WERI-Rb-1 (cell line): ENCODE results near the gene RGS3.

Source experiments
- DNase-seq: peaks from one replicate; pipeline ENCODE4 v3.0.0-alpha.2; 2020
- H3K27ac ChIP-seq: fragments of 250-450 bp; sonication (Bioruptor Pico); 2 replicates; pipeline ENCODE4 v1.5.1; 2020; ENCODE audit warnings: mild to moderate bottlenecking, moderate library complexity
- H3K27me3 ChIP-seq: fragments of 250-450 bp; sonication (Bioruptor Pico); 2 replicates; pipeline ENCODE4 v1.5.1; 2021; ENCODE audit warnings: mild to moderate bottlenecking, low read depth, moderate library complexity; ENCODE audit not compliant: insufficient read depth, severe bottlenecking
- H3K36me3 ChIP-seq: fragments of 250-450 bp; sonication (Bioruptor Pico); 2 replicates; pipeline ENCODE4 v1.5.1; 2020; ENCODE audit warnings: mild to moderate bottlenecking, moderate library complexity
- H3K4me3 ChIP-seq: 2 replicates; pipeline ENCODE4 v1.5.1; 2011; ENCODE audit warnings: low read depth, mild to moderate bottlenecking, control low read depth, low read length
- H3K9me3 ChIP-seq: fragments of 250-450 bp; sonication (Bioruptor Pico); 2 replicates; pipeline ENCODE4 v1.5.1; 2021; ENCODE audit warnings: mild to moderate bottlenecking, moderate library complexity; ENCODE audit not compliant: severe bottlenecking
- TF ChIP-seq, protein P1 (sequence below): IDR thresholded peaks from 2 replicates; pipeline ENCODE4 v1.5.1; 2011; ENCODE audit warnings: low read depth, mild to moderate bottlenecking, control low read depth, inconsistent platforms, low read length

Gene RGS3

GRCh38 chr9:113525205-113525604 lies 61.7 kb downstream of the RGS3 start:
- TF ChIP-seq, protein P1, sequence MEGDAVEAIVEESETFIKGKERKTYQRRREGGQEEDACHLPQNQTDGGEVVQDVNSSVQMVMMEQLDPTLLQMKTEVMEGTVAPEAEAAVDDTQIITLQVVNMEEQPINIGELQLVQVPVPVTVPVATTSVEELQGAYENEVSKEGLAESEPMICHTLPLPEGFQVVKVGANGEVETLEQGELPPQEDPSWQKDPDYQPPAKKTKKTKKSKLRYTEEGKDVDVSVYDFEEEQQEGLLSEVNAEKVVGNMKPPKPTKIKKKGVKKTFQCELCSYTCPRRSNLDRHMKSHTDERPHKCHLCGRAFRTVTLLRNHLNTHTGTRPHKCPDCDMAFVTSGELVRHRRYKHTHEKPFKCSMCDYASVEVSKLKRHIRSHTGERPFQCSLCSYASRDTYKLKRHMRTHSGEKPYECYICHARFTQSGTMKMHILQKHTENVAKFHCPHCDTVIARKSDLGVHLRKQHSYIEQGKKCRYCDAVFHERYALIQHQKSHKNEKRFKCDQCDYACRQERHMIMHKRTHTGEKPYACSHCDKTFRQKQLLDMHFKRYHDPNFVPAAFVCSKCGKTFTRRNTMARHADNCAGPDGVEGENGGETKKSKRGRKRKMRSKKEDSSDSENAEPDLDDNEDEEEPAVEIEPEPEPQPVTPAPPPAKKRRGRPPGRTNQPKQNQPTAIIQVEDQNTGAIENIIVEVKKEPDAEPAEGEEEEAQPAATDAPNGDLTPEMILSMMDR: no peak
- Histone ChIP-seq H3K36me3 (peaks cover 2% of the 10 kb centered on the region; the same call in 1 of the 2 replicates), H3K27me3 (no peaks in the 10 kb centered on the region), H3K4me3 (no peak overlapping the region), H3K9me3 (no peaks in the 10 kb centered on the region), H3K27ac (no peak overlapping the region)
- no peak for DNase-seq

- Histone ChIP-seq H3K27me3 (no peaks in the 10 kb centered on the region), H3K4me3 (no peak overlapping the region), H3K36me3 (peaks cover 3% of the 10 kb centered on the region; the same call in 1 of the 2 replicates), H3K27ac (no peak overlapping the region), H3K9me3 (no peaks in the 10 kb centered on the region)
- no peak for DNase-seq
- TF ChIP-seq, protein P1: no peak
Measured at GRCh38 chr9:113525831-113526230, 62.3 kb downstream of the RGS3 start.

- no peaks in the 10 kb centered on the region for H3K9me3 ChIP-seq
- peaks cover 3% of the 10 kb centered on the region; the same call in 1 of the 2 replicates for H3K36me3 ChIP-seq
- no peak overlapping the region for H3K27ac ChIP-seq
- no peak for DNase-seq
- no peaks in the 10 kb centered on the region for H3K27me3 ChIP-seq
- TF ChIP-seq, protein P1: no peak
- H3K4me3 ChIP-seq: no peak overlapping the region
Measured at GRCh38 chr9:113526231-113526746, 62.8 kb downstream of the RGS3 start.

- no peak overlapping the region for H3K27ac ChIP-seq
- TF ChIP-seq, protein P1: no peak
- H3K36me3 ChIP-seq: peaks cover 3% of the 10 kb centered on the region; the same call in 1 of the 2 replicates
- DNase-seq: no peak
- H3K9me3 ChIP-seq: no peaks in the 10 kb centered on the region
- H3K27me3 ChIP-seq: no peaks in the 10 kb centered on the region
- no peak overlapping the region for H3K4me3 ChIP-seq
Measured at GRCh38 chr9:113526841-113527240, 63.3 kb downstream of the RGS3 start.

DNA sequence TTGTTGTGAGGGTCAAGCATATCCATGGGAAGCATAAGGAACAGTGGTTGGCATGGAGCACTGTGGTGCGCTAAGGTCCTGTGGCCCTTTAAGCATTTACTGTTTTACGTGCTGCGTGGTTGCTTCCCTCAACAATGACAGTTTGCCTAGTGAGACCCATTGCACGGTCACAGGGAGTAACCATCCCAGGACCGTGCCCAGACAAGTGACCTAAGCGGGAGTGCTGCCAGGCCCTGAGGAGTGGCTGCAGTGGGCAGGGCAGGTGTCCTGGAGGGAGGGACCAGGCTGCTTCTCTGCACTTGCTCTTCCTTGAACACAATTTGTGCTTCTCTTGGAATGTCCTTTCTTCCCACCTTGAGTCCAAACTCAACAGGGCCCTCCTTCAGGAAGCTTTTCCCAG lies 64.6 kb downstream of the RGS3 start:
- TF ChIP-seq, protein P1: no peak
- no peaks in the 10 kb centered on the region for H3K9me3 ChIP-seq
- H3K27me3 ChIP-seq: no peaks in the 10 kb centered on the region
- peaks cover 3% of the 10 kb centered on the region; the same call in 1 of the 2 replicates for H3K36me3 ChIP-seq
- H3K4me3 ChIP-seq: no peak overlapping the region
- no peak for DNase-seq
- no peak overlapping the region for H3K27ac ChIP-seq

GRCh38 chr9:113528811-113529210 lies 65.3 kb downstream of the RGS3 start:
- Histone ChIP-seq H3K36me3 (peaks cover 3% of the 10 kb centered on the region; the same call in 1 of the 2 replicates), H3K27me3 (no peaks in the 10 kb centered on the region), H3K4me3 (no peak overlapping the region), H3K27ac (no peak overlapping the region), H3K9me3 (no peaks in the 10 kb centered on the region)
- TF ChIP-seq, protein P1: no peak
- DNase-seq: no peak
